Upper lobe of right lung (tissue), 1 donor: ENCODE results near the gene C1QTNF7. TPM values are rescaled to one million over a fixed set of nuclear protein-coding genes. Genes with fewer than 3 reads are reported as not detected.
A peak's percentile ranks its signal among the peaks of the same experiment; 100 is the strongest.

Experiments
- ATAC-seq: fragments of 200-7000 bp; cut with Tn5 transposase; one replicate; pipeline ENCODE4 v1.9.1; 2020; ENCODE audit warnings: mild to moderate bottlenecking, moderate library complexity
- DNase-seq: peaks from one replicate; pipeline ENCODE4 v3.0.0-alpha.2; 2020
- H3K27ac ChIP-seq: fragments of 200-600 bp; one replicate; pipeline ENCODE4 v1.8.0; 2022
- H3K27me3 ChIP-seq: fragments of 200-600 bp; one replicate; pipeline ENCODE4 v1.8.0; 2022; ENCODE audit warnings: mild to moderate bottlenecking
- H3K36me3 ChIP-seq: fragments of 200-600 bp; one replicate; pipeline ENCODE4 v1.8.0; 2022
- H3K4me1 ChIP-seq: fragments of 200-600 bp; one replicate; pipeline ENCODE4 v1.8.0; 2022
- H3K4me3 ChIP-seq: fragments of 200-600 bp; one replicate; pipeline ENCODE4 v1.8.0; 2022; ENCODE audit warnings: mild to moderate bottlenecking
- H3K9me3 ChIP-seq: fragments of 200-600 bp; one replicate; pipeline ENCODE4 v1.8.0; 2022
- intact Hi-C: fragments of 100-400 bp; cut with DNase I; formaldehyde crosslinking; loops from one replicate; pipeline ENCODE4 v1.11.0; 2022
- long read RNA-seq: library from polyadenylated mRNA; unstranded; transcript quantifications from one replicate; pipeline ENCODE4 v2.0.0, GENCODE V29; 2021
- total RNA-seq: library from RNA; stranded (reverse); fragmentation: NEBNext Ultra II Directional; extraction: Animal tissue kit (Norgen Biotek cat#: 25700); gene quantifications from one replicate; pipeline ENCODE4 v1.2.1, GENCODE V29; 2021
- TF ChIP-seq, protein P1 (sequence below): fragments of 200-600 bp; IDR thresholded peaks from one replicate; pipeline ENCODE4 v1.8.0; 2022; ENCODE audit warnings: antibody characterized with exemption
- donor health status: DM: no; HTN: yes; CAD: no; lungs with severe emphysema.

C1QTNF7 gene, protein sequence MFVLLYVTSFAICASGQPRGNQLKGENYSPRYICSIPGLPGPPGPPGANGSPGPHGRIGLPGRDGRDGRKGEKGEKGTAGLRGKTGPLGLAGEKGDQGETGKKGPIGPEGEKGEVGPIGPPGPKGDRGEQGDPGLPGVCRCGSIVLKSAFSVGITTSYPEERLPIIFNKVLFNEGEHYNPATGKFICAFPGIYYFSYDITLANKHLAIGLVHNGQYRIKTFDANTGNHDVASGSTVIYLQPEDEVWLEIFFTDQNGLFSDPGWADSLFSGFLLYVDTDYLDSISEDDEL
- total RNA-seq: 15.1 TPM
- long read RNA-seq, full-length matches to known transcripts: 16 of 22 reads
- long read RNA-seq, partial matches to known transcripts: 0 of 22 reads
- long read RNA-seq, other reads (novel, unspliced or antisense): 6 of 22 reads

DNA sequence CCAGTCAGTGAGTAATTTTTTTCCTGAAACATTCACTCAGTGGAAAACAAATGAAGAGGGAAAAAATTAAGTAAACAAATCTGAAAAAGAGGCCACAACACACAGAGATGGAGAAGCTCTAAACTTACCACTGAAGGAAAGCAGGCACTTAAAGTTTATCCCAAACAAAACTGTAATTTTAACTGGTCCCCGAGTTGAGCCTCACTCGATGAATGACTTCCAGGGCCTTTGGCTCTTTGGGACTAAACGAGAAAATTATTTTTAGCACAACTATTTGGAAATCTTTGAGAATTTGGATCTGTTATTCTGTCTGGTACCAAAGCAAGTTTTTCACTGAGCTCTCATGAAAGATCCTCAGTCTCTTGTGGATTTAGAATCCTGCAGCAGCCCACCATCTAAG is at the start of gene C1QTNF7:
TSS of gene C1QTNF7 (plus strand) at position 333 of the 400 bp plus-strand sequence. CDS start 7,711 bp downstream, outside the sequence.
- intact Hi-C loops: no loop called here
- Histone ChIP-seq H3K9me3 (no peaks in the 10 kb centered on the region), H3K36me3 (no peaks in the 10 kb centered on the region), H3K27ac (peak within 1 kb of the TSS; percentile 21), H3K4me1 (peaks cover 4% of the 10 kb centered on the region), H3K4me3 (peak within 1 kb of the TSS; percentile 25), H3K27me3 (no peaks in the 10 kb centered on the region)
- TF ChIP-seq, protein P1, sequence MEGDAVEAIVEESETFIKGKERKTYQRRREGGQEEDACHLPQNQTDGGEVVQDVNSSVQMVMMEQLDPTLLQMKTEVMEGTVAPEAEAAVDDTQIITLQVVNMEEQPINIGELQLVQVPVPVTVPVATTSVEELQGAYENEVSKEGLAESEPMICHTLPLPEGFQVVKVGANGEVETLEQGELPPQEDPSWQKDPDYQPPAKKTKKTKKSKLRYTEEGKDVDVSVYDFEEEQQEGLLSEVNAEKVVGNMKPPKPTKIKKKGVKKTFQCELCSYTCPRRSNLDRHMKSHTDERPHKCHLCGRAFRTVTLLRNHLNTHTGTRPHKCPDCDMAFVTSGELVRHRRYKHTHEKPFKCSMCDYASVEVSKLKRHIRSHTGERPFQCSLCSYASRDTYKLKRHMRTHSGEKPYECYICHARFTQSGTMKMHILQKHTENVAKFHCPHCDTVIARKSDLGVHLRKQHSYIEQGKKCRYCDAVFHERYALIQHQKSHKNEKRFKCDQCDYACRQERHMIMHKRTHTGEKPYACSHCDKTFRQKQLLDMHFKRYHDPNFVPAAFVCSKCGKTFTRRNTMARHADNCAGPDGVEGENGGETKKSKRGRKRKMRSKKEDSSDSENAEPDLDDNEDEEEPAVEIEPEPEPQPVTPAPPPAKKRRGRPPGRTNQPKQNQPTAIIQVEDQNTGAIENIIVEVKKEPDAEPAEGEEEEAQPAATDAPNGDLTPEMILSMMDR: no peak
- ATAC-seq (no peak), DNase-seq (no peak)

DNA sequence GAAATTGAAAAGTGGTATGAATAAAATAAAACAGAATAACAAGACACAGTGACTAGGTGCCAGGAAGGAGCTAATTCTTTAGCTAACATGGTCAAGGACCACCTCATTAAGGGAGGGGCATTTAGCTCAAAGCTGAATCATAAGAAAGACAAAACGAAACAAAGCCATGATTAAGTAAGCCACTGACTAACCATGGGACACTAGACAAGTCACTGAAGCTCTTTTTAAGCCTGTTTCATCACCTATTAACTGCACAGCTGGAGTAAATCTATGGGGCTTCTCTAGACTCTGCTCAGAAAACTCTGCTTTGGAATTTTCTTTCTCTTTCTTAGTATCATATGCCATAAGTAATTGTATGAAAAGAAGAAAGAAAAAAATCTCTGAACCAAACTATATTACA is 49.8 kb upstream of the C1QTNF7 start:
- no peak overlapping the region for H3K27ac ChIP-seq
- ATAC-seq (no peak), DNase-seq (no peak)

DNA sequence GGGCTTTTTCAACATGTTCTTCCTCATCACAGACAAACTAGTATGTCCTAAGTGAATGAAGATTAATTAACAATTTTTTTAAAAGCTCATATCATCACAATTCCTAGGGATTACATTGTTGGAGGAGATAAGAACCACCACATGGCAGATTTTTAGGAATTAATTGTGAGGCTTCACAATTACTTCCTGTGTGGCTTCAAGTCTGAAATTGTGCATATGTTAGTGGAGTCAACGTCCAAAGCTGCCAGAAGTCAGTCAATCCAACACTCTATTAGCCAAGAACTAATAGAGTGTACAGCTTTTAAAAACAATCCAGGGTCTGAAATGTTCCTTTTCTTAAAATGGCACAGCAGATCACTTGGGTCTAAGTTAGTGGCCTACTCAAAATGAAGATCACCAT is 49.3 kb upstream of the C1QTNF7 start:
- H3K4me1 ChIP-seq: peaks cover 16% of the 10 kb centered on the region
- H3K4me3 ChIP-seq: no peak overlapping the region
- no peak for ATAC-seq
- no peaks in the 10 kb centered on the region for H3K36me3 ChIP-seq
- TF ChIP-seq, protein P1: no peak
- H3K9me3 ChIP-seq: no peaks in the 10 kb centered on the region
- H3K27ac ChIP-seq: no peak overlapping the region
- no peak for DNase-seq
- intact Hi-C loops: no loop called here
- no peaks in the 10 kb centered on the region for H3K27me3 ChIP-seq

More for the DNA sequence above, 49.8 kb upstream of the C1QTNF7 start:
- Histone ChIP-seq H3K4me3 (no peak overlapping the region), H3K27me3 (no peaks in the 10 kb centered on the region), H3K9me3 (no peaks in the 10 kb centered on the region), H3K4me1 (peaks cover 16% of the 10 kb centered on the region), H3K36me3 (no peaks in the 10 kb centered on the region)
- TF ChIP-seq, protein P1: no peak
- intact Hi-C loops: no loop called here

DNA sequence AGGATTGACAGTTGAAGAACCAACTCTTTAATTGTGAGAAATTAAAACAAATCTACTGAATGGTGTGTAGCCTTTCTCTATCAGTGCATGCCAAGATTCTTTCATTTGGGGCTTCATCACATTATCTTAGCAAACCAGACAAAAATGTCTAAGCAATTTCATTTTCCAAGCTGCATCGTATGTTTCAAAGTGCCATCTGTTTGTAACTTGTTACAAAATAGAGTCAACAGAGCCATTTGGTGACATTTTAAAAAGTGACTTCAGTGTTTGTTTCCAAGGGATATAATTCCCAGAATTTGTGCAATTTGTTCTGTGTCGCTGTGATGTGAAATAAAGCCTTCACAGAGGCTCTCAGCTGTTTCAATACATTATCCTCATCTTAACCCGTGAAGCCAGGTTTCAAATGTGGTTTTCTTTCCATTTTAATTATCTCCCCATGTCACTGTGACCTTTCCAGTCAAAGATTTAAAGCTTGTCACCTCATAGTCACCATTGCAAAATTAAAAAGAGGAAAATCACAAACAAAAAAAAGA is 46.0 kb upstream of the C1QTNF7 start:
- H3K36me3 ChIP-seq: no peaks in the 10 kb centered on the region
- no peak for ATAC-seq
- intact Hi-C loops: no loop called here
- no peaks in the 10 kb centered on the region for H3K27me3 ChIP-seq
- TF ChIP-seq, protein P1: no peak
- H3K4me1 ChIP-seq: peaks cover 5% of the 10 kb centered on the region
- no peak overlapping the region for H3K4me3 ChIP-seq
- H3K9me3 ChIP-seq: no peaks in the 10 kb centered on the region
- H3K27ac ChIP-seq: no peak overlapping the region
- DNase-seq: no peak

DNA sequence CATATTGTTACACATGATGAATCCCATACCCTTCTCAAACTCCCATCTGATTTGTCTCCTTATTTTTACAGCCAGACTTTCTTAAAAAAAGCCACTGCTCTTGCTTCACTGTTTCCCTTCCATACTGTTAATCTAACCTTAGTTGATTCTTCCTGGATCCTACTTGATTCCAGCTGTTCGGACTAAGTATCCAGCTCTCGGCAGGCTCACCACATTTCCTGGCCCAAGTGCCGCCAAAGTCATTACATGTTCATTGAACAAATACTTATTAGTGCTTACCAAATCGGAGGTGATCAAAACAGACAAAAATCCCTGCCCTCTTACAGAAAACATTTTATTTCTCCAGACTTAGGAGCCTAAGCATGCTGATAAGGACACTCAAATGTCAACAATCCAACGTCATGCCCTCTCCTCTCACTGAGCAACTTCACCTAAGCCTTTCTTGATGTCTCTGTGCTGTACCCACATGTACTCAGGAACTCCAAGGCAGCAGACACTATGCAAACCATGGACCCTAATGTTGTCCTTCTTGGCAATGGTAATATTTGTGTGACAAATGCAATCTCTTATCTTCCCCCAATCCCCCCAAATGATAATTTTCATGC is 45.1 kb upstream of the C1QTNF7 start:
- H3K27ac ChIP-seq: no peak overlapping the region
- TF ChIP-seq, protein P1: no peak
- no peaks in the 10 kb centered on the region for H3K27me3 ChIP-seq
- ATAC-seq: peak; percentile 79
- no peaks in the 10 kb centered on the region for H3K36me3 ChIP-seq
- H3K4me1 ChIP-seq: peaks cover 4% of the 10 kb centered on the region
- no peaks in the 10 kb centered on the region for H3K9me3 ChIP-seq
- DNase-seq: no peak
- intact Hi-C loops: no loop called here
- H3K4me3 ChIP-seq: no peak overlapping the region
